HG03432 (cell line): ENCODE results near the gene TJP2.
"Not testable (repeated sequence)": the region's sequence is repeated elsewhere in the genome, so short reads cannot be mapped to it uniquely, and the experiment has no call there.

Experiments
- ATAC-seq: cut with Tn5 transposase; IDR thresholded peaks from one replicate; pipeline ENCODE4 v1.9.1; 2021; ENCODE audit warnings: mild to moderate bottlenecking, moderate library complexity; ENCODE audit not compliant: unreplicated experiment

TJP2 gene

GRCh38 chr9:69279084-69279731, 105.1 kb downstream of the TJP2 start:
- ATAC-seq = peak; percentile 90

GRCh38 chr9:69279733-69280132, 105.7 kb downstream of the TJP2 start:
- ATAC-seq = no peak

- ATAC-seq = no peak
These were observed 108.9 kb downstream of the TJP2 start for GRCh38 chr9:69283003-69283402.

GRCh38 chr9:69292078-69292477, 118.0 kb downstream of the TJP2 start:
- no peak for ATAC-seq

GRCh38 chr9:69293156-69293555, 119.1 kb downstream of the TJP2 start:
- no peak for ATAC-seq

GRCh38 chr9:69295872-69296552, 121.9 kb downstream of the TJP2 start:
- no peak for ATAC-seq

- ATAC-seq = no peak
These were observed 123.4 kb downstream of the TJP2 start for GRCh38 chr9:69297300-69297980.

- no peak for ATAC-seq
These were observed 125.2 kb downstream of the TJP2 start for GRCh38 chr9:69299315-69299714.

- ATAC-seq = no peak
These were observed 125.7 kb downstream of the TJP2 start for GRCh38 chr9:69299826-69300225.

- ATAC-seq = no peak
These were observed 129.3 kb downstream of the TJP2 start for GRCh38 chr9:69303331-69303730.

GRCh38 chr9:69306895-69307445, 132.9 kb downstream of the TJP2 start:
- not testable (repeated sequence) for ATAC-seq

- no peak for ATAC-seq
These were observed 133.5 kb downstream of the TJP2 start for GRCh38 chr9:69307446-69308205.

GRCh38 chr9:69308206-69308931, 134.3 kb downstream of the TJP2 start:
- ATAC-seq = no peak

GRCh38 chr9:69313175-69313574, 139.1 kb downstream of the TJP2 start:
- no peak for ATAC-seq

GRCh38 chr9:69314547-69314946, 140.5 kb downstream of the TJP2 start:
- ATAC-seq = no peak

GRCh38 chr9:69317081-69317480, 143.0 kb downstream of the TJP2 start:
- no peak for ATAC-seq

- peak; percentile 98 for ATAC-seq
These were observed 143.8 kb downstream of the TJP2 start for GRCh38 chr9:69317894-69318293.

- no peak for ATAC-seq
These were observed 145.4 kb downstream of the TJP2 start for GRCh38 chr9:69319324-69320025.

- ATAC-seq = no peak
These were observed 148.2 kb downstream of the TJP2 start for GRCh38 chr9:69322256-69322655.

- ATAC-seq = no peak
These were observed 149.8 kb downstream of the TJP2 start for GRCh38 chr9:69323861-69324260.
